Amniotic epithelial cell (primary cell): ENCODE data around the gene SLC6A6.
A peak's percentile ranks its signal among the peaks of the same experiment; 100 is the strongest.
"Not testable (repeated sequence)": the region's sequence is repeated elsewhere in the genome, so short reads cannot be mapped to it uniquely, and the experiment has no call there.

Experiments
- DNase-seq: peaks from one replicate; pipeline ENCODE4 v3.0.0-alpha.2; 2010; ENCODE audit warnings: low read depth

SLC6A6 gene

DNA sequence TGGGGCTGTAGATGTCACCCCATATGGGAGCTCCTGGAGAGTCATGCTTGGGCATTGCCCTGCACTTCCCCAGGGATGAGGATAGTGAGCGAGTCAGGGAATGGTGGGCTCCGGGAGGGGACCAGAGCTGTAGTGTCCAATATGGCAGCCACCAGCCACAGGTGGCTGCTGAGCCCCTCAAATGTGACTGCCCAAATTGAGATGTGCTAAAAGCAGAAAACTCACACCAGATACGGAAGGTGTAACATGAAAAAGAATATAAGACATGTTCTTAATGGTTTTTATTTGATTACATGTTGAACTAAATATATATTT lies 106.1 kb downstream of the SLC6A6 start:
- DNase-seq: no peak

- peak; percentile 7 for DNase-seq
Measured at GRCh38 chr3:14508966-14509795, 106.8 kb downstream of the SLC6A6 start.

GRCh38 chr3:14509796-14510100 lies 107.3 kb downstream of the SLC6A6 start:
- no peak for DNase-seq

- DNase-seq: no peak
Measured at GRCh38 chr3:14510838-14511622, 108.6 kb downstream of the SLC6A6 start.

DNA sequence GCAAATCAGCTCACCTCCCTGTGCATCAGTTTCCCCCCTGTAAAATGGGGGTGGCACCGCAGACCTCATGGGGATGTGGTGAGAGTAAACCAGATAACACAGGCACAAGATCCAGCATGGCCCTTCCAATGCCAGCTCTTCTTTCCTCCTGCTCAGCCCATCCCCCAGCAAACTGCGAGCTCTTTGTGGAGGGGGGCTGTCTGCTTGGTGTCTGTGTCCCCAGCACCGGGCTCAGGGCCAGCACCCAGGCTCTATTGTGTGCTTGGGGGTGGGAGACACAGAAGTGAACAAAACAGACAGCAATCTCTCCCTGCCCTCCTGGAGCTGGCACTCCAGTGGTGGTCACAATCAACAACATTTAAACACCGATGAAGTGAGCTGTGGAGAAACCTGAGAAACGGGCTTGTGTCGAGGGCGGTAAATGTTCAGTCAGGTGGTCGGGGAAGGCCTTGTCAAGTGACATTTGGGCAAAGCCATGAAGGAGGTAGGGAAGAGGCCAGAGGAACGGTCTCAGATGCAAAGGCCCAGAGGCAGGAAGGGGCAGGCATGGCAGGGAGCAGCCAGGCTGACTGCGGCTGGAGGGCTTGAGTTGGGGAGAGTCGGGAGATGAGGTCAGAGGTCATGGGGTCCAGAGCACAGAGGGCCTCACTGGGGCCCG lies 109.3 kb downstream of the SLC6A6 start:
- DNase-seq: no peak

DNA sequence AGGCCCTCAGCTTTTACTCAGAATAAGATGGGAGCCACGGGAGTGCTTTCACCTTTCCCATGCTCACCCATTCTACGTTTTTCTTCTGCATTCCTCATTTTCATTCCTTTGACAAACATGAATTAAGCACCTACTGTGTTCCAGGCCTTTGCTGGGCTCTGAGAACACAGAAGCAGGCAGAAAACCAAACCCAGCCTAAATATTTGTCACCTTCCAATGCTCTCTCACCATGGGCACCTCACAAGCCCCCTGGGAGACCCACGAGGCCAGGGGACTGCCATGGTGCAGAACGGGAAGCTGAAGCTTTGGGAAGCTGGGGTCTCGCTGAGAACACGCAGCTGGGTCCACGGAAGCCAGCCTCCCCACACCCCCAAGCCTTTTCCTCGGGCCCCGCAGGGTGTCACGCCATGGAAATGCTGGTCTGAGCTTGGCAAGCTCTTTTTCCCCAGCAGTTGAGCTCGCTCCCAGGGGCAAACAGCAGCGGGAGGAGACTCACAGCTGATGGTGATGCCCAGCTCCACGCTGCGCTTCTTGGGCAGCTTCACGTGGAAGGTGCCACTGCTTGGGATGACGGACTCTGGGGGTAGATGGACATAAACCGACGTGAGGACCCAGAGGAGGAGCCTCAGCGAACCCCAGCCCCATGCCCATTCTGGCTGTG lies 110.0 kb downstream of the SLC6A6 start:
- no peak for DNase-seq

DNA sequence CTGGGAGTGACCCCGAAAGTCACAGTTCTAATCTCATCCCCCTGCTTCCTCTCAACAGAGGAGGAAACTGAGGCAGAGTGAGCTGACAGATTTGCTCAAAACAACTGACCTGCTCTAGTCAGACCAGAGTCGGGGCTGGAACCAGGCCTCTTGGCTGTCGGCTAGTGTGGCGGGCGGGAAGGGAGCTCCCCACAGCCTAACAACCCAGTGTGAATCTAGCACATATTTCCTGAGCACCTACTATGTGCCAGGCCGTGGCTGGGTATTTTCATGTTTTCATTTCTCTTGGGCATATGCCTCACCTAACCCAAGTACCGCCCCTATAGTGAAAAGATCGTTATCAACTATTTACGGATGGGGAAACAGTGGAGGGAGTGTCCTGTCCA lies 110.5 kb downstream of the SLC6A6 start:
- DNase-seq: no peak

DNA sequence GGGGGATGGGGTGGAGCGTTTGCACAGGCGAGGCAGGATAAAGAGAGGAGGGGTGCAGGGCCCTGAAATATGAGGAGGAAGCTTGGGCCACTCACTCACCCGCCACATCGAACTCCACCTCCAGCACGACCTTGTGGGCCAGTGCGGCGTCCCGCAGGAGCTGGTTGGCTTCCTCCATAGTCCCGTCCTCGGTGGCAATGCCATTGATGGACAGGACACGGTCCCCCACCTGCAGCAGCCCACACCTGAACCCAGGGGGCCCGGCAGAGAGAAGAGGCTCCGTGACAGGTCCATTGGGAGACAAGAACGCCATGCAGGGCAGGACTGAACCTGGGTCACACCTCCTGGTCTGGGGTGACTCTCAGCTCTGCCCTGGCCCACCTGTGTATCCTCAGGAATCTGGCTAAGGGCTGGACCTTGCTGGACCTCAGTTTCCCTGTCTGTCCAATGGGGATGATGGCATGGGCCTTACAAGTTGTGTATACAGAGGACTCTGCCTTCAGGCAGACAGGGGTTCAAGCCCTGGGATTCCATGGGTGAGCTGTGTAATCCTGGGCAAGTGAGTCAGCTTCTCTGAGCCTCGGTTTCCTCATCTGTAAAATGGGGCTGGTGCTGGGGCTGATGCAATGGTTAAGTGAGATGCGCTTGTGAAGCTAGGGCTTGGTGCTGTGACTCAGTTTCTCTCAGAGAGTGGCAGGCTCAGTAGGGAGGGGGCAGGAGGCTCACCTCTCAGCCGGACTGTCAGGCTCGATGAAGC lies 111.3 kb downstream of the SLC6A6 start:
- DNase-seq: no peak

GRCh38 chr3:14514323-14514720 lies 111.9 kb downstream of the SLC6A6 start:
- no peak for DNase-seq

DNA sequence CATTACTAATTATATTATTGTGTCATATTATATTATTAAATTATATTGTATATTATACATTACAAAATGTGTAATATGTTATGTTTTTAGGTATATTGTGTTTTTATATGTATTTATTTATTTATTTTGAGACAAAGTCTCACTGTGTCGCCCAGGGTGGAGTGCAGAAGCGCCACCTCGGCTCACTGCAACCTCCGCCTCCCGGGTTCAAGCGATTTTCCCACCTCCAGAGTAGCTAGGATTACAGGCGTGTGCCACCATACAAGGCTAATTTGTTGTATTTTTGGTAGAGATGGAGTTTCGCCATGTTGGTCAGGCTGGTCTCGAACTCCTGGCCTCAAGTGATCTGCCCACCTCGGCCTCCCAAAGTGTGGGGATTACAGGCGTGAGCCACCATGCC lies 113.1 kb downstream of the SLC6A6 start:
- DNase-seq: not testable (repeated sequence)

DNA sequence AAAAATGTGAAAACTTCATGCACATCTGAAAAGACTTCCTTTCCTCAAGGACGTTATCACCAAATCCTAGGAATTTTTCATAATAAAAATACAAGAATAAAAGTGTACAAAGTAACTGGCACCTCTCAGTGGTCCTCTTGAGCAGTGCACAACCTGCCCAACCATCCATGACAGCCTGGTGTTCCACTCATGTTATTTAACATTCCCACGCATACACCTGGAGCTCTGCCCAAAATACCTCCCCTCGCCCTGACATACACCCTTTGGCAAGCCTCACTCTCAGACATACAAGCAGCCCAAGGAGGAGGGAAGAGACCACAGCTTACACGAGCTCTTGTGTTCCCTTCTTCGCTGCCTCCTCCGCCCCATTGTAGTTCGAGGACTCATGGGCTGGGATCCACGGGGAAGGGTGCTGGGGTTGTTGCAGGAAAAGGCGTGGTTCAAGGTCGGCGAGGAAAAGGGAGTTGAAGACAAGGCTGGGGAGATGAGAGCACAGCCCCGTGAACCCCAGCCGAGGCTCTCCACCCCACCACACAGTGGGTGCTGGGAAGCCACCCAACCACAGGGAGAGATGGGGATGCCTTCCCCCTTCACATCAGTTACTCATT lies 114.4 kb downstream of the SLC6A6 start:
- no peak for DNase-seq

- DNase-seq: no peak
Measured at GRCh38 chr3:14517601-14518431, 115.4 kb downstream of the SLC6A6 start.

GRCh38 chr3:14518432-14518802 lies 116.0 kb downstream of the SLC6A6 start:
- no peak for DNase-seq

- DNase-seq: no peak
Measured at GRCh38 chr3:14518893-14519292, 116.5 kb downstream of the SLC6A6 start.

GRCh38 chr3:14519406-14519805 lies 117.0 kb downstream of the SLC6A6 start:
- no peak for DNase-seq

DNA sequence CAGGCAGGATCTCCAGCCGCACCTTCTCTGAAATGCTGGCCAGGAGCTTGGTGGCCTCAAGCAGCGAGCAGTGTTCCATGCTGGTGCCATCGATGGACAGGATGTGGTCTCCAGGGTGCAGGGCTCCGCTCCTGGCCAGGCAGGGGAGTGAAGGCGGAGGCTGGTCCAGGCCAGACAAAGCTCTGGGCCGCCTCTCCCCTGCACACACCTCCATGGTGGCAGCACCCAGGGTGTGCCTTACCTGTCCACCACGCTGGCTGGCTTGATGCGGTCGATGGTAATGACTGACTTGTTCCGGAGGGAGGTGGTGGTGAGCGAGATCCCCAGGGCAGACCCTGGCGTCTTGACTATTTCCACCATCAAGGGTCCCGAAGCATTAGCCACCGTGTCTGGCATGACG lies 117.7 kb downstream of the SLC6A6 start:
- DNase-seq: no peak

GRCh38 chr3:14520967-14521366 lies 118.6 kb downstream of the SLC6A6 start:
- DNase-seq: no peak

DNA sequence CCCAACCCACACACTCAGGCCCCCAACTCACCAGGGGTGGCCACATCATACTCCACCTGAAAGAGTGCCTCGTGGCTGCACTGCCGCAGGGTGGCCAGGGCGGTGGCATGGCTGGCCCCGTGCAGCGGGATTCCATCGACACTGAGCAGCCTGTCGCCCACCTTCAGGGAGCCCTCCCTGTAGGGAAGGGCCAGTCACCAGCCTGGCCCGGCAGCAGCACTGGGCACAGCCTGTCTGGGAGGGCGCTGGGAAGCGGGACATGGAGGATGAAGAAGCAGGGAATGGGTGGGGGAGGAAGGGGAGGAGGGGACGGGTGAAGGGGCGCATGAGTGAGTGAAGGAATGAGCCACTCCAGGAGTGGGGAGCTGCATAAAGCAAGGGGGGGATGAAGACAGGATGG lies 119.2 kb downstream of the SLC6A6 start:
- DNase-seq: no peak

DNA sequence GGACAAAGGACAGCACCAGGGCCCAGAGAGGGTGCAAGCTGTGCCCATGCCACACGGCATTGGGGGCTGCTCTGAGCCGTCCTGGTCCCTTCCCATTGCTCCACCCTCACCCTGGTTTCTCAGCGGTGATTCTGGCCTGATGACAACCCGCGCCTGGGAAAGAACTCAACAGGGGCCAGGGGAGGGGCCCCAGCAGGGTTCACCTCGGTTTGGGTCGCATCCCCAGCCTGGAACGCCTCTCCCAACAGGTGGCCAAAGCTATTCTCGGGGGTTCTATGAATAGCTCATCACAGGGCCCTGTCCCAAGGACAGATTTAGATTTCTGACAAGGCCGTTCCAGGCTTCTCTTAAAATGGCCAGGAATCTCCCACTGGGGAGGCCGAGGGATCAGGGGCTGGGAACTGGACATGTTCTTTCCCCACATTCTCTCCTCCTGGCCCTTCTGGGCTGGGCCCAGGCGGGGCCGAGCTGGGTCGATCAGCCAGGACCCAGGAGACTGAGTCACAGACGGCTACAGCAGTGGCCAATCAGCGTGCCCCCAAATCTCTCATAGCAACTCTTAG lies 119.8 kb downstream of the SLC6A6 start:
- no peak for DNase-seq

GRCh38 chr3:14522768-14523167 lies 120.4 kb downstream of the SLC6A6 start:
- no peak for DNase-seq
